NAMALWA (cell line): ENCODE results near the gene TM4SF5.

ENCODE experiments used
- DNase-seq: peaks from one replicate; pipeline ENCODE4 v3.0.0-alpha.2; 2015; ENCODE audit warnings: low spot score

The TM4SF5 gene, protein sequence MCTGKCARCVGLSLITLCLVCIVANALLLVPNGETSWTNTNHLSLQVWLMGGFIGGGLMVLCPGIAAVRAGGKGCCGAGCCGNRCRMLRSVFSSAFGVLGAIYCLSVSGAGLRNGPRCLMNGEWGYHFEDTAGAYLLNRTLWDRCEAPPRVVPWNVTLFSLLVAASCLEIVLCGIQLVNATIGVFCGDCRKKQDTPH

GRCh38 chr17:4771519-4772234 lies at the start of gene TM4SF5:
TSS of gene TM4SF5 (plus strand) at chr17:4771886. CDS start at chr17:4771923, 37 bp downstream.
- no peak for DNase-seq

DNA sequence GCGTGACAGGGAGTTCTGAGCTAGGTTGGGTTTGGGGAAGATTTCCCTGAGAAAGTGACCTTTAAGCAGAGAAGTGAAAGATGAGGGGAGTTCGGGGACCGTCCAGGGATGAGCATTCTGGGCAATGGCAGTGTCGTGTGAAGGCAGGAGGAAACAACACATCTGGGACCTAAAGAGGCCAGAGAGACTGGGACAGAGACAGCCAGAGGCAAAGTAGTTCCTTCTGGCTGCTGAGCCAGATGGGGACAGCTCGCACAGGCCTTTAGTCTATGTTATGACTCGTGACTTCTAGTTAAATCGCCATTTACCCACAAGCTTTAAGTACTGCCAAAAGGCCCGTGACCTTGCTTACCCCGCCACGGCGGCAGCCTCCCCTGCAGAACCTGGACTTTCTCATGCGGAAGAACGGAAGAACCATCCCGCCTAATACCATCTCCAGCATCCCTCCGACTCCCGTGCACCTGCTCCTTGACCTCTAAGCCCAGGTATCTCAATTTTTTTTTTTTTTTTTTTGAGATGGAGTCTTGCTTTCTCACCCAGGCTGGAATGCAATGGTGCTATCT lies 48.9 kb upstream of the TM4SF5 start:
- no peak for DNase-seq

- DNase-seq = no peak
These were observed 47.0 kb upstream of the TM4SF5 start for GRCh38 chr17:4724650-4725049.

DNA sequence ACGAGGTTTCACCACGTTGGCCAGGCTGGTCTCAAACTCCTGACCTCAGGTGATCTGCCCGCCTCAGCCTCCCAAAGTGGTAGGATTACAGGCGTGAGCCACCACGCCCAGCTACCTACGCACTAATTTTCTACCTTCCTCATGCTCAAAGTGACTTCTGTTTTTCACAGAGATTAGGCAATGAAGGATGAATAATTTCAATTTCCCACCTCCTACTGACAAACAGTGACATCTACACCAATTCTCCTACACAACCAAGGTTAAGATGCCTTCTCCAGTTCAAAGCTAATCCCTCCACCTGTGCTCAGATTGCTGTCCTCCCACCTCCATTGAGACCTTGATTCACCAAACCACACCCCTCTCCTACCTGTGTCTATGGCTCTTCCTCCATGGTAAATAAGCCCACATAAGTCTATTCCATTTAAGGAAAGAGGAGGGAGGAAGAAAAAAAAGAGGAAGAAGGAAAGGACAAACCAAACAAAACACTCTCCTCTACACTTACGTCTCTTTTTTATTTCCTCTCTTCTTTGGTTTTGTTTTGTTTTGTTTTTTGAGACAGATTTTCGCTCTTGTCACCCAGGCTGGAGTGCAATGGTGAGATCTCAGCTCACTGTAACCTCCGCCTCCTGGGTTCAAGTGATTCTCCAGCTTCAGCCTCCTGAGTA lies 45.9 kb upstream of the TM4SF5 start:
- DNase-seq = no peak

DNA sequence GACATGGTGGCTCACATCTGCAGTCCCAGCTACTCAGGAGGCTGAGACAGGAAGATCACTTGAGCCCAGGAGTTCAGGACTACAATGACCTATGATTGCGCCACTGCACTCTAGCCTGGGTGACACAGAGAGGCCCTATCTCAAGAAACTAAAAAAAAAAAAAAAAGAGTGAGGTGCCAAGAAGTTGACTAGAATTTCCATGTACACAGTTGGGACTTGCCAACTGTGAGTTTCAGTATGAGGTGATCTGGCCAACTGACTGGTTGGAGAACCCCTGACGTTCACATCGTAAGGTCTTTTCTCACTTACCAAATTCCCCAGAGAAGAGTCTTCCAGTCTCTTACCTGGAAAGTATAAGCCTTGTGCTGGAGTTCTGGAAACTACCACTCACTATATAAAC lies 43.6 kb upstream of the TM4SF5 start:
- no peak for DNase-seq

GRCh38 chr17:4733073-4733531 lies 38.6 kb upstream of the TM4SF5 start:
- peak; percentile 66 for DNase-seq

- DNase-seq = no peak
These were observed 36.7 kb upstream of the TM4SF5 start for GRCh38 chr17:4734857-4735475.

GRCh38 chr17:4735876-4736651 lies 35.6 kb upstream of the TM4SF5 start:
- no peak for DNase-seq

DNA sequence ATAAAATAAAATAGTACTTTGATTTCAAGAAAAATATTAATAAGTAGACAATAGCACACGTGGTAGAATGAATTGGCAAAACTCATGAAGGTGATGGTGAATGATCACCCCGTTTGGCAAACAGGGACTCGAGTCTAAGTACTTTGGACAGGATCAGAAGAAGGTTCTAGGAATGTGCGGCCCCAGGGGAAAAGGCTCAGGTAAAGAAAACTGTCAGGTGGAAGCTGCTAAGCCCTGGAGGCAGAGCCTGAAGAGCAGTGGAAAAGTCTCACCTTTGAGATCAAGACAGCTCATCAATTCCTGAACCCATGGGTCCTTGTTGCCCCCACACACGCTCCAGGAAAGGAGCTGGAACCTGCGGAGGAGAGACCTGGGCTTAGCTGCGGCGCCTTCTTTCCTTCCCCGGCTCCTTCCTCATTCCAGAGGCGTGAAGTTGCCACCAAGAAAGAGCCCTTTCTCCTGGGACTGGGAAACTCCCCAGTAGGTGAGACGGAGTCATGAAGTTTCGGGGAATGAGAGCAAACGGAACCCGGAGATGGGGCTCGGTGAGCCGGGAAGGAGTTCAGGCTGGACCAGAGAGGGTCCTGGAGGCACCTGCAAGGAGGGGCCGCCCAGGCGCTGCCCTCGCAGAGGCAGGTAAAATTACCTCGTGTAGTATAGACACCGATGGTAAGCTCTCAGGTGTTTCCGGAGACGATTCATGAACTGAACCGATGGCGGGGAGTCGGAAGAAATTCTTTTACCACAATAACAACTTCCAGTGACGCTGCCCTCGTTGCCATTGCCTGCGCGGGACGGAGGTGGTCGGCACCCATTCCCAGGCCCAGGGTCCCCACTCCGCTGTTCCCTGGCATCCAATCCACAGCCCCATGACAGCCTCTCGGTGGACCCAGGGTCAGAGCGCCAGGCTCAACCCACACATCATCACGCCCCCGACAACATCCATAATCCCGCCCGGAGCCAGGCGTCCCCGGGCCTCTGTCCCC lies 33.3 kb upstream of the TM4SF5 start:
- no peak for DNase-seq

- peak; percentile 52 for DNase-seq
These were observed 32.3 kb upstream of the TM4SF5 start, which contains the start of the genes CXCL16 and ZMYND15 for GRCh38 chr17:4739122-4740024. TSS of gene CXCL16 (minus strand) at chr17:4739928. CDS start at chr17:4739339, 589 bp downstream. TSS of gene ZMYND15 (plus strand) at chr17:4739833. CDS start at chr17:4740549, 716 bp downstream.

GRCh38 chr17:4740025-4740351 lies 31.7 kb upstream of the TM4SF5 start:
- no peak for DNase-seq

- DNase-seq = no peak
These were observed 31.1 kb upstream of the TM4SF5 start for GRCh38 chr17:4740584-4740983.

GRCh38 chr17:4741544-4741943 lies 30.1 kb upstream of the TM4SF5 start:
- no peak for DNase-seq

GRCh38 chr17:4742133-4742532 lies 29.6 kb upstream of the TM4SF5 start:
- DNase-seq = no peak

DNA sequence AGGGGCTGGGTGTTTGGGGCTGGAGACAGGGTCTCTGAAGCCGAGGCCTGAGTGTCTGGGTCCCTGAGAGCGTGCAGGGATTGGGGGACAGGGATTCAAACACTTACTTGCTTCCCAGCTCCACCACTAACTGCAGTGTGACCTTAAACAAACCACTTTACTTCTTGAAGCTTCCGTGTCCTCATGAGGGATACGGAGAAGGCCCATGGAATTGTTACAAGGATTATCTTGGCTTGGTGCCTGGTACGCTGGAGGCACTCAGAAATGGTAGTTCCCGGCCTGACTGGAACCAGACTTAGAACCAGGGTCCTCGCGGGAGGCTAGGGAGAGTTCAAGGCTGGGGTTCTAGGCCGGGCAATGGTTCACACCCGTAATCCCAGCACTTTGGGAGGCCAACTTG lies 29.1 kb upstream of the TM4SF5 start:
- DNase-seq = no peak

DNA sequence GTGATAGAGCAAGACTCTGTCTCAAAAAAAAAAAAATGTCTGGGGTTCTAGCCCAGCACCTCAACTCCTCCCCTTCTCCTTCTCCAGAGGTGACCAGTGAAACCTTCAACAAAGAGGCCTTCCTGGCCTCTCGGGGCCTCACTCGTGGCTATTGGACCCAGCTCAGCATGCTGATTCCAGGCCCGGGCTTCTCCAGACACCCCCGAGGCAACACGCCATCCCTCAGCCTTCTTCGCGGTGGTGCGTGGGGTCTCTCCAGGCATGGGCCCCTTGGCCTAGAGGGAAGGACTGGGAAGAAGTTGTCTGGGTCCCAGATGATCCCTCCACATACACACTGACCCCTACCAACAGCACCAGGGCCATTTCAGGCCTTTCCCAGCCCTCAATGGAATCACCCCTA lies 28.5 kb upstream of the TM4SF5 start:
- no peak for DNase-seq

DNA sequence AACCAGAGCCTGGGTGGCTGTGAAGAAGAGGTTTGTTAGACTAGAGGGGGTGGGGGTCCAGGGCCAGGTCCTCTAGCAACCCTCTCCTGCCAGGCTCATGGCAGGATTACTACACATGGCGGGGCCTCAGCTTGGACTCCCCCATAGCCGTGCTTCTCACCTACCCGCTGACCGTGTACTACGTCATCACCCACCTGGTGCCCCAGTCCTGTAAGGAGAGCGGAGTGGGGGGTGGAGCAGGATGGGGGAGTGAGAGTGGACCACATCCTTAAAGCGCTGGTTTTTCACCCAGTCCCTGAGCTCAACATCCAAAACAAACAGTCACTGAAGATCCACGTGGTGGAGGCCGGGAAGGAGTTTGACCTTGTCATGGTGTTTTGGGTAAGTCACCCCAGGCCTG lies 27.8 kb upstream of the TM4SF5 start:
- no peak for DNase-seq

GRCh38 chr17:4744999-4745969 lies 26.4 kb upstream of the TM4SF5 start:
- DNase-seq = no peak
